Putamen (tissue), 1 donor: ENCODE results near the gene RCAN2.

Experiments used
- DNase-seq: peaks from one replicate; pipeline ENCODE4 v3.0.0-alpha.2; 2016; ENCODE audit warnings: low spot score

The RCAN2 gene

DNA sequence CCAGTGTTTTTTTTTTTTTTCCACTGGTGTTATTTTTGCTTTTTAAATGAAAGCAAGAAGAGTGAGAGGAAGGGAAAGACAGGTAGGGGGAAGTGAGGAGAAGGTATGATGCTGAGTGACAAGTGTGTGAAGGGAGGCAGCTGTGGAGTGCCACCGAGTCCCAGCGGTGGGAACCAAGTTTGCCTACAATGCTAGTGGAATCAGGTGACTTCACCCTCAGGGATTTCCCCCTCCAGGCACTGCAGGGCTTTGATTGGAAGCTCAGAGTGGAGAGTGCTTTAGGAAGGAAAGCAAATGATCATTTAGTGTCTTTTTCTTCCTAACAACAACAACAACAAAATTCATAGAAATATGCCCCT lies 200.0 kb downstream of the RCAN2 start:
- DNase-seq, result no peak

DNA sequence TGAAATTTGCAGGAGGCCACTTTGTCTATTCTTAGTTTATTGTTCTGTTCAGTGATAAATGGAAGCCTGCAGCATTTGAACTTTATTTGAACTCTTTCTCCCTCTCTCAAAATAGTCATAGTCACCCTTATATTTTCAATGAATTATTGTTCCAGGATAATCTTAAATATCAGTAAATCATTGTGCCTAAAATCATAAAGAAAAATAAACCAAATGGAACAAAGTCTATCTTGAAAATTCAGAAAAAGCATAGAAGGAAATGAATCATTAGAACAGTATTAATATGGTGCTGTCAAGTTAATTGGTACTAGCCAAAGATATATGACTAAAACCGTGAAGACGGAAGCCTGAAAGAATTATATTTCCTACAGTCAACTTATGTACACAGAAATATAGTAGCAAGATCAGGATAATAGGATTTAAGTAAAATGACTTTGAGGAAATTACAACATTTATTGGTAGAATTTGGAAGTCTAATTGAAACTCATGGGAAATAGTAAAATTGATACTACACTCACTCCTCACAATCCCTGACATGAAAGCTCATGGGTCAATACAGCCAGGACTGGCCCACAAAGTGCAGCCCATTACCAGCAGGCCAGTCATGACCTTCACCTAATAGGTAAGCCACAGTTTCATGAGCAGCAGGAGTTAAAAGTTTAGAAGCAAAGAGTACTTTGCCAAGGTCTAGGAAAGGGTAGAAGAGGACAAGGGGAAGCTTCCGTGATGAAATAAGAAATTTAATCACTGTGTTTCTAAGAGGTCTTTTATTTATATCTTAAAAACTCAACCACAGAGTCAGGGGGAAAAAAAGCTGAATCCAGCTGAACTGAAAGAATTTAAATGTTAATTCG lies 200.6 kb downstream of the RCAN2 start:
- no peak for DNase-seq

DNA sequence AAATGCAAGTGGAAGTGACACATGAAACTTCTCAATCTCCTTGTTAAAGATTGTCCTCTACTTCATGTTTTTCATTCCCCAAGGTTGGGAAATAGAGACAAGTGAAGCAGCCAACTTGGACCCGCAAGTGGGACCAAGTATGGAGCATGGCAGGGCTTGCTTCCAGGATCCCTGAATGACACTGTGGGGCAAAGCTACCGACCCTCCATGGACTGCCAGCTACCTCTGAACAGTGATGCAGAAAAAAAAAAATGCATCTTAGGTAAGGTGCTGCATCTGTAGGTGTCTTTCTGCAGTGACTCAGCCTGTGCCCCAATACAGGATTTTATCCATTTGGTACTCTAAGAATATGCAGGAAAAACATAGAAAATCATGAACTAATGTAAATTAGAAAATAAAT lies 201.4 kb downstream of the RCAN2 start:
- no peak for DNase-seq

DNA sequence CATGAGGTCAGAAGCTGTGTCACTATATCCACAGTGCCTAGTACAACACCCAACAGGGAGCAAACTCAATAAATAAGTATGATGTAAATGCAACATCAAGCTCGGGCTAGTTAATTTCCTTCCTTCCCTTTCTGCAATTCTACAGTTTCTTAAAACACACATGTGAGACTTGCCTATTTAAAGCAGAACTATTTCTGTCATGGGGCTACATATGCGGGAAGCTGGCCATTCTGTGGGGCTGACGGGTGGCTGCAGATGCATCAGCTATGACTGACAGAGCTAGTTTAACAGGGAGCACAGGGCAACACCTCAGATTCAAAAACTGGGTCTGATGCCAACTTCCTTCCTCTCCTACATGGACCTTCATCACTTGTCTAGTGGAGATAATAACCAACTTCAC lies 202.4 kb downstream of the RCAN2 start:
- no peak for DNase-seq

DNA sequence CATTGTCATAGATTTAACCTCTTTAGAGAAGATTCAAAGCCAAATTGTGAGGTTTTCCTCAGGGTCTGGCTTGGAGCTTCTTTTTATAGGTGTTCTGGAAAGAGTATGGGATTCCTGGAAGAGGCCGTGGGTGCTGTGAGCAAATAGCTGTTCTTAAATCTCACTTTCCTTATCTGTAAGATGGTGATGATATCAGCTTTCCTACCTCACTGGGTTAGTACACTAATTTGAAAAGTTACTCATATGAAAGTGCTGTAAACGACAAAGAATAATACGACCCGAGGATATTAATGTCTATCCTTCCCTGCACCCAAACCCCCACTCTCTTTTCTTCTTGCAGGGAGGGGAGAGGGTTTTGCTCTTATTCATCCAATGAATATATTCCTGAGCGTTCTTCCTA lies 203.6 kb downstream of the RCAN2 start:
- DNase-seq, result no peak

DNA sequence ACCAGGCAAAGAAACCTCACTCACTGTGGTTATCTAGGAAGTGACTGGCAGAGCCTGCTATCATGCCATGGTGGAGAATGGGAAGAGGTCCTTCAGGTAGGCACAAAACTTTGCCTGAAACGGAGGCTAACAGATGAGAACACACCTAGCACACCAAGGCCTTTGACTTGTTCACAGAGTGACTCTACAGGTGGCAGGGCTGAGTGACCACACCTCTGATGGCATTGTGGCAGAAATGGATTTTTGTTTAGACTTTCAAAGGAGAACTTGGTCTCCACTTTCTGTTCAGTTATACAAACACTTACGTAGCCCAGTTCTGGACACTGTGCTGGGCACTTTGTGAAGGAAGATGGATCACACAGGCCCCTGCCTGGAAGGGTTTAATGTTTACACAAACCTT lies 204.2 kb downstream of the RCAN2 start:
- DNase-seq, result no peak

DNA sequence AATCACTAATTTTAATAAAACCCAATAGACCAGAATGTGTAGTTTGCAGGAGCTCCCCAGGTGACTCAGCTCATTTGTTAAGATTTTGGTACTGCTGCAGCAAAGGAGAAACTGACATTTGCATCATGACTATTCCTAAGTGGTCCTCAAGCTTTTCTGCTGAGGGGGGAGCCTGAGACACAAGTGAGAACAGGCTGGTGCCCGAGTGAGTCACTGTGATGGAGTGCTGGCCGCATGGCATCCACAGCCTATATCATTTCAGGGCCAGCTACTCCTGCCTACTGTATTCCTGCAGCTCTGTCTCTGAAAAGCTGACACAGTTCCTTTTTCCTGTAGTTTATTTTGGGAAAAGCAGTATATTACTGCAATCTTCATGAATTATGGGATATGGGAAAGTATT lies 206.8 kb downstream of the RCAN2 start:
- peak; percentile 21 for DNase-seq

DNA sequence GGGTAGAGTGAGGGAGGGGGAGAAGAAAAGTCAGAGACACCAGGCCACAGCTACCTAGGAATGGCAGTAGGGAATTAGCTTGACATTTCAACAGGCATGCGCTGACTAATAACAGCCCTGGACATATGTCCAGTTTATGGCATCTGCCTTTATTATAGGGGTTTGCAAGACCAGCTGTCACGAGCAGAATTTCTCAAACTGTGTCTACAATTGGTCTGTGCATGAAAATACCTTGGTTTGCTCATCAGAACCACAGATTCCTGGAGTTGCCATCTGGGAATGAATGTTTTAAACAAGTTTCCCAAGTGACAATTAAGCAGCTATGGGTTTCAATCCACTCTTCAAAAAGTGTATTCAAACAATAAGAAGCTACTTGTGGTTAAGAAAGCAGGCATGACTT lies 210.1 kb downstream of the RCAN2 start:
- DNase-seq, result no peak

DNA sequence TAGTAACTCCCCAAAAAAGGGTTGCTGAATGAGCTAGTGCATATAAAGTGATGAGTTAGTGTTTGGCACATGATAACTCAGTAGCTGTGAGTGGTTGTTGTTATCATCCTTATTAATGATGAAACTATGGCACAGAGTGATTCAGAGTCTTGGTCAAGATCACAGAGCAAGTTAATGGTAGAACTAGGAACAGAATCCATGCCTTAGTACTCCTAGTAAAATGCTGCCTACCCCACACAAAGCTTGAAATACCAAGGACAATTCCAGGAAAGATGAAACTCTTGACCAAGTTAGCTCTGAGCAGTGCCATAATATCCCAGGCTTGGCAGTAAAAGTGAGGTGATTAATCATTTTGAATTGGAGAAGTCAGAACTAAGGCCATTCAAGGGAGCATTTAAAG lies 211.4 kb downstream of the RCAN2 start:
- no peak for DNase-seq

DNA sequence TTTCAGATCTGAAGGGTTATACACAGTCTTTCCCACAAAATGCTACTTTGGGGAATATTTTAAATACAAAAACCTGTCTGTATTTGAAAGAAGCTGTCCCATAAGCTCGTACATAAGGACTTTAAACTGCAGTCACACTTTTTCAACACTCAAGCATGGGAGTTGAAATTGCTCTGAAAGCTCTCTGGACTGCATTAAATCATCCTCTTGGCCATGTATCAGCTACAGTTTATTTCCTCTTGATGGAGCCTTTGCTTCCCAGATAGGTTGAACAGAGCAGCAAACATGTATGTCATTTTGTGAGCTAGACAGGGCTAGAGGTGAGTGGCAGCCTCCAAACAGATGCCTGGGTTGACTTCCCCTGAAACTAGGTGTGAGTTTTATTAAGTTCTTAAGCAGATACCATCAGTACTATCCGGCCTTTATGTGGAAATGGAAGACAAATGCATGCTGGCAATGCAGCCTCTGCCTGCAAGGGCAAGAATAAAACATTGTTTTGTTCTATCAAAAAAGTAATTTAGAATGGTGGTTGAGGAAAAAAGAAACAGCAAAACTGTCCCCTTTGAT lies 214.6 kb downstream of the RCAN2 start:
- DNase-seq, result peak; percentile 42

DNA sequence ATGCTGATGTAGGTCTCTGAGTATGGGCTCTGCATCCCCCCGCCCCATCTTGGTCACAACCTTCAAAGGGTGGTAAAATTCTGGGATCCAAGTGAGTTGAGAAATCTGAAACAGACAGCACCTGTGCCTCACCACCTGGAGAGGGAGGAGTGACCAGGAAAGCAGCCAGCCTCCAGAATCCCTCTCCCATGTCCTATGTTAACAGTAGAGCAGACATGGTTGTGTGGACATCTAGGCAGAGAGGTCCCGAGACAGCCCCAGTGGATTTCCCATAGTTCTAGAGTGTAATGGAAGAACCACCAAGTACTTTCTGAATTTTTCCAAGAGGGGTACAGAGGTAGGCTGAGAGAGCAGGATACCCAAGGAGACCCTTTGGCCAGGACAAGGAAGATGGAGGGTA lies 216.7 kb downstream of the RCAN2 start:
- DNase-seq, result no peak

DNA sequence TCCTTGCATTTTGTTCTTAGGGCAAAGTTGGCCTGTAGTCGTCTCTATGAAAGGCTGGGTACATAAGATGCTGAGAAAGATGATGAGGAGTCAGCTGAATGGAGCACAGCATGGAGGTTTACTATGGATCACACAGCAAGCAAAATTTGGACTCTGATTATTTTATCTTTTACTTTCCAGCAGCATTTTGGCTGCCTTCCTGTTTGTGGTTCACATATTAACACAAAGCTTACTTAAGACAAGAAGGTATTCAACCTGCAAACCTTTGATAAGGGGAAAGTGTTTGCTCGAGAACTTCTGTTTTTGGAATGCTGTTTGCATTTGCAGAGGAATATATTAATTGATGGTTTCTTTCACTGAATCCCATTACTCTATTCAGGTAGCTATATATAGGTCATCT lies 217.3 kb downstream of the RCAN2 start:
- no peak for DNase-seq

DNA sequence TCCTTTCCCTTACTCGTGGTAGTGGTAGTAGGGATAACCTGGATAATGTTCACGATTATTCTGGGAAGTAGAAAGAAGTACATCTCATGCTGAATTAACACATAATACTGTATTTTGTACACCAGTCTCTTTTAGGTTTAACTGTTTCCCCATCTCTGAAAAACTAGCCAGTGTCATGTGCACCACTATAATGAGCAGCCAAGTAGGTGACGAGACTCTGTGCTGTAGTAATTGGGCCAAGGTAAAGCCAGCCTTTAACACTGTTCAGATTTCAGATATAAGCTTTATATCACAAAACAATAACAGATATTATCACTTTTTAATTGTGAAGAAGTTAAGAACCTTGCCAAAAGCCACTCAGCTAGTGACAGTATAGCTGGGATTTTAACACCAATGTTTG lies 219.5 kb downstream of the RCAN2 start:
- DNase-seq, result no peak

DNA sequence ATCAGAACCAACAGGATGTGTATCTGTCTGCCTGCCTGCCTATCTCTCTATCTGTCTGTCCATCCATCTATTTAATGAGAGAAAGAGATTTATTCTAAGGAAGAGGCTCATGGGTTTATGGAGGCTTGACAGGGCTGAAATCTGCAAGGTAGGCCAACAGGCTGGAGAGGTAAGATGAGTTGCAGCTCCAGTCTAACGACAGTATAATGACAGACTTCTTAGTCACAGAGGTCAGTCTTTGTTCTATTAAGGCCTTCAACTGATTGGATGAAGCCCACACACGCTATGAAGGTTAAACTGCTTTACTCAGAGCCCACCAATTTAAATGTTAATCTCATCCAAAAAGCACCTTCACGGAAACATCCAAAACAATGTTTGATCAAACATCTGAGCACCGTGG lies 220.1 kb downstream of the RCAN2 start:
- no peak for DNase-seq

DNA sequence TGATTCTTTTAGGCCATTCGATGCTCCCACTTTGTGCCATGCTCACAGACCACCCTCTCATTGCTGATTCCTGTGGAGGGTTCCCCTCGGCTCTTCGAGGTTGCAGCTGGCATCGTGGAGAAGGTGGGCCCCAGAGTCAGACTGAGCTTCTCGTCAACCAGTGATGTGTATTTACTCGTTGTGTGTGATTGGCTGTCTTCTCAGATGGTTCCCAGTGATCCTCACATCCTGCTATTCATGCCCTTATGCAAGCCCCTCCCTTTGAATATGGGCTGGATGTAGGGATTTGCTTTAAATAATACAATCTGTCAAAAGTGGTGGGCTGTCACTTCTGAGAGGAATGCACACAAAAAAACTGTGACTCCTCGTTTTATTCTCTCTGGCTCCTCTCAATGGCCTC lies 220.9 kb downstream of the RCAN2 start:
- DNase-seq, result no peak

DNA sequence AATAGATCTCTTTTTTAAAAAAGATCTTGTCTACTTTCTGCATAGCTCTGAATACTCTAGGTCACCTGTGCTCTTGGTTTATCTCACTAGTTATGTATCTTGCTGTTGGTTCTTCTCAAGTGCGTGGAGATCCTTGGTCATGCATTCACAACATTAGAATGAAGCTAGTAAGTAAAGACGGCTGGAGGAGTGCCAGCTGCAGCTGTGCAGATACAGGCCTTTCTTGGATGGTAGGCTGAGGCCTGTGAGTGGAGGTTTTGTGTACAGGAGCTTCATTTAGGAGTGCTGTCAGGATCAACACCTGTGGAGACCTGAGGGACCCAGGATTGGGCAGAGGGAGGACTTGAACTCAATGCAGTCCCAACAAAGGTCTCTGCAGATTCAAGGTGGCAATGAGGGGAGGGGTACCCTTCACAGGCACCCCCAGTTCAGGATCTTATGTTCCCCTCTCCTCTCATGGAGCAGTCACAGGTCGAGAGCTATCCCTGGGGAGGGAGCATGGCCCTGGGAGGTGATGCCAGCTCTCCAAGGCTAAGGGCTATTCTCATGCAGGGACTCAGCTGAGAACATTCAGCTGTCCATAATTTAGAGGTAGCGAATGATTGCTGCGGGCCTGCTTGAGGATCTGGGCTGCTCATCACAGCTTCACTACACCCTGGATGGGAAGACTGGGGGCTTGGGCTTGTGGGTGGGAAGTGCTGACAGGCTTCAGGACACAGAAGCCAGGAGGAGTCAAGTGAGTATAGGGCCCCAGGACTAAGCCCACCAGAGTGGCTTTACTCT lies 221.6 kb downstream of the RCAN2 start:
- DNase-seq, result peak; percentile 39

DNA sequence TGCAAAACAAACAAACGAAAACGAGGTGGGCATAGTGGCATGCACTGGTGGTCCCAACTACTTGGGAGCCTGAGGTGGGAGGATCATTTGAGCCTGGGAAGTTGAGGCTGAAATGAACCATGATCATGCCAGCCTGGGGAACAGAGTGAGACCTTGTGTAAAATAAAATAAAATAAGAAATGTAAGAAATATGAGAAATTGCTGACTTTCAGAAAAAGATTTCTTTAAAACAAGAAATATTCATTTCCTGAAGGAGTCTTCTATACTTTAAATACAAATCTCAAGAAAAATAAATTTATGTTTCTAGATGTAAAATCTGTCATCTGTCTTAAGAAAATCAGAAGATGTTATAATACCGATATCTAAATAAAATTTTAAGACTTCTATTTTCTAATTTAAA lies 223.7 kb downstream of the RCAN2 start:
- no peak for DNase-seq

DNA sequence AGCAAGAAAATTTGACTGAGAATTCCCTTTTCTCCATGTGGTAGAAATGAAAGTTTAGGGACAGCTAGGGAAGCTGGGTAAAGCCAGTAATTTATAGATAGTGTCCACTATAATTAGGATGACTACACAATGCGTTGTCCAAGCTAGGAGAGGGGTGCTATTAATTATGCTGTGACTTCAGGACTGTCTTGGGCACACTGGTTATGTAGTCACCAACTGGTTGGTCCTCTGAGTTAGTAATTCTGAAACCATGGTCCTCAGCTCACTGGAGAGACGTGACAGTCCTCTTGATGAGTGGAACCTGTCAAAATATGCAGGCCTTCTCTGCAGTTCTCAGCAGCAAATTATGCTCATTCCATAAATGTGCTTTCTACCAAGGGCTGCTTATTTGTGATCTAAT lies 225.9 kb downstream of the RCAN2 start:
- DNase-seq, result no peak

DNA sequence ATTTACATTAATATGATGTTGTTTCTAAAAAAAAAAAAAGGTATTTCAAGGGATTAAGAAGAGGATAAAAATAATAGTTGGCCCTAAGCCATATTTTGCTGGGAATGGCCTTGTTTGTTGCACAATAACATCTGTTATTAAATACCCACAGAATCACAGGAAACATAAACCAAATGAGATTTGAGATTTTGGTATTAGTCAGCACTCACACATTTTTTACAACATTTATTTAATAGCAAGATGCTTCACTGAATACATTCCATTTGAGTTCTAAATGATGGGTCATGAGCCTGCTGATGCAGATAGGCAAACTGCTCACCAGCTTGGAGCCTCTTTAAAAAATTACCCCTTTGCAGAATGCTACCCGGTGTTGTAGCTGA lies 227.6 kb downstream of the RCAN2 start:
- DNase-seq, result no peak

DNA sequence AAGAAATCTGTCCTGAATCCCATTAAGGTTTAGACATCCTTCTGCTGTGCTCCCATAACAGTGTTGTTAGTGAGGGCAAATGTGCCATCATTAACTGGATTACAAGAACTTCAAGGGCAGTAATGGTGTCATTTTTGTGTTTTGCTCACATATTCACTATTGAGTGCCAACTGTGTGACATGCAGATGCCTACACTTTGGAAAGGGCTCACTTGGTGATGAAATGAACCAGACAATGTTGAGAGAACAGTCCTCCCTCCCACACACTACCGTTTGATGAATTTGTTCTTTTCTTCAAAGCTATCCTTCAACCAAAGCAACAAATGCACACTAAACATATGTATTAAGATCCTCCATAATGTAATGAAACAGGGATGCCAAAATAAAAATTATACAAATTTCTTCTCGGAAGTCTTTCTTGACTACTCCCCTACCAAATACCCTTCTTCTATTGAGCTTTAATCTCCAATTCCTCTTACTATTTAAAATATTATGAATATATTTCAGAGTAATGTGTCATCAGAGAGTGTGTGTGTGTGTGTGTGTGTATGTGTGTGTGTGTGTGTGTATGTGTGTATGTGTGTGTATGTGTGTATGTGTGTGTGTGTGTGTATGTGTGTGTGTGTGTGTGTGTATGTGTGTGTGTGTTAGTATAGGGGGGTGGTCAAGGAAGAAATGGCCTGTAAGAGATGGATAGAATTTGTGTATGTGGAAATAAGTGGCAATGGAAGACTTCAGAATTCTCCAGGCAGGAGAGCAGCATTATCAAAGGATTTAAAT lies 228.1 kb downstream of the RCAN2 start:
- DNase-seq, result no peak

DNA sequence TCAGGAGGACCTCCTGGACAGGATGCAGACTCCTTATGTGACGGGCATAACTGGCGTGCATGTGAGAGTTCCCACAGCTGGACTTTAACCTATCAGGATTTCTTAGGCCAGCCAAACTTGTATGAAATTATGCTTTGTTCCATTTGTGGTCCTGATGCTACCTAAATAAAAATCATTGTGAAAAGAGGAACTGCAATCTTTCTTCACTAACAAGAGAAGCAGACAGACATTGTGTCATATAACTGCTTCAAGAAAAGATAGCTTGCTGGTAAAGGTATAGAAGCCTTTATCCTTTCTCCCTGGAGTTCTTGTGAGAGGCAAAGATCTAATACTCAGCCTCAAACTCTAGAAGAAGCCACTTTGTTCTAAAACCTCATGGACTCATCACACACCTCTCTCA lies 233.0 kb downstream of the RCAN2 start:
- no peak for DNase-seq

DNA sequence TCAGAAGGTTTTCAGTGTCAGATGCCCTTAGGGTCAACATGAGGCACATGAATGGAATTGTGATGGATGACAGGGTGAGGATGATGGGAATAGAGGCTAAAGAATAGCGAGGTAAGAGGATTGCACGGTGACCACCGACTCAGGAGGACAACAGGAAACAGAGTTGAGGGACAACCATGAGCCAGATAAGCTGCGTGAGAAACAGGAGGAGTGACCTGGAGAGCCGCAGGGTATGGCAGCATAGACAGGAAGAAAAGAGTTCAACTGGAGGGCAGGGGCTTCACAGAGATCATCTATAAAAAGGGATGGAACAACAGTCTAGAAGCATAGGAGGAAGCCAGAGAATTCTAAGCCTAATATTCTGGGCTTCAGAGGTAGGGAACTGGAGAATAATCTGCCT lies 235.7 kb downstream of the RCAN2 start:
- no peak for DNase-seq

DNA sequence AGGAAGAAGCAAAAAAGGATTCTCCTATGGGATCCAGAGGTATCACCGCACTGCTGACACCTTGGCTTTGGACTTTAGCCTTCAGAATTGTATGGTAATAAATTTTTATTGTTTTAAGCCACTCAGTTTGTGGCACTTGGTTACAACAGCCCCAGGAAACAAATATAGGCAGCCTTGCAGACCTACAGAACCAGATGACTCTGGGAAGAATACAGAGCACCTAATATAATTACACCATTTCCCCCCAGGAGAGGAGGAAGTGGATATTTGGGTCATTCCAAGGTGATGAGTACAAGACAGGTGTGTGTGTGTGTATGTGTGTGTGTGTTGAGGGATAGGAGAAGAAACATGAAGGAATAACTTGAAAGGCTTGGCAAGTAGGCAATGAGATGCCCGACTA lies 236.3 kb downstream of the RCAN2 start:
- no peak for DNase-seq
